Epithelial cell of esophagus (primary cell): Measurements from ENCODE around the gene TRIM77.
"Not testable (repeated sequence)": the region's sequence is repeated elsewhere in the genome, so short reads cannot be mapped to it uniquely, and the experiment has no call there.

Experiments used
- DNase-seq: peaks from one replicate; pipeline ENCODE4 v3.0.0; 2010; ENCODE audit warnings: low read depth
- H3K4me3 ChIP-seq: 2 replicates; pipeline ENCODE4 v1.5.1; 2011; ENCODE audit warnings: mild to moderate bottlenecking, low read length, control low read depth
- TF ChIP-seq, protein P1 (sequence below): IDR thresholded peaks from 2 replicates; pipeline ENCODE4 v1.5.1; 2011; ENCODE audit warnings: low read depth, mild to moderate bottlenecking, low read length, control low read depth, inconsistent platforms; ENCODE audit not compliant: insufficient read depth; ENCODE audit errors: missing control alignments

The TRIM77 gene

DNA sequence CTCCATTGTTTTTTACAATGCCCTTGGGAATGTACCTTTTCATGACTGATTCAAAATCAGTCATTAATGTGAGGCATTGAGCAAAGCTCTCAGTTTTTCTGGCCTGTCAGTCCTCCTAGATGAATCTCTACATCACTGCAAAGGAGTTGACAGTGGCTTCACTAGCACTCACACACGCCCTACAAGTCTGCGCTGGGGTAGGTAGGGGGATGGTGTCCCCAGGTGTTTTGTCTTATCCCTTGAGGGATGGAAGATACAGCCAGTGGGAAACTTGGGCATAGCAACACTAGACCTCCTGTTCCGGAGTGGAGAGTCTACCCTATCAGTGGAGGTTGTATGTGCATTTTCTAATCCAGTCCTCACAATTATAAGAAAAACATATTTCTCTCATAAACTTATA, 27.0 kb downstream of the TRIM77 start:
- no peak for DNase-seq
- TF ChIP-seq, protein P1, sequence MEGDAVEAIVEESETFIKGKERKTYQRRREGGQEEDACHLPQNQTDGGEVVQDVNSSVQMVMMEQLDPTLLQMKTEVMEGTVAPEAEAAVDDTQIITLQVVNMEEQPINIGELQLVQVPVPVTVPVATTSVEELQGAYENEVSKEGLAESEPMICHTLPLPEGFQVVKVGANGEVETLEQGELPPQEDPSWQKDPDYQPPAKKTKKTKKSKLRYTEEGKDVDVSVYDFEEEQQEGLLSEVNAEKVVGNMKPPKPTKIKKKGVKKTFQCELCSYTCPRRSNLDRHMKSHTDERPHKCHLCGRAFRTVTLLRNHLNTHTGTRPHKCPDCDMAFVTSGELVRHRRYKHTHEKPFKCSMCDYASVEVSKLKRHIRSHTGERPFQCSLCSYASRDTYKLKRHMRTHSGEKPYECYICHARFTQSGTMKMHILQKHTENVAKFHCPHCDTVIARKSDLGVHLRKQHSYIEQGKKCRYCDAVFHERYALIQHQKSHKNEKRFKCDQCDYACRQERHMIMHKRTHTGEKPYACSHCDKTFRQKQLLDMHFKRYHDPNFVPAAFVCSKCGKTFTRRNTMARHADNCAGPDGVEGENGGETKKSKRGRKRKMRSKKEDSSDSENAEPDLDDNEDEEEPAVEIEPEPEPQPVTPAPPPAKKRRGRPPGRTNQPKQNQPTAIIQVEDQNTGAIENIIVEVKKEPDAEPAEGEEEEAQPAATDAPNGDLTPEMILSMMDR = no peak
- no peak overlapping the region for H3K4me3 ChIP-seq

DNA sequence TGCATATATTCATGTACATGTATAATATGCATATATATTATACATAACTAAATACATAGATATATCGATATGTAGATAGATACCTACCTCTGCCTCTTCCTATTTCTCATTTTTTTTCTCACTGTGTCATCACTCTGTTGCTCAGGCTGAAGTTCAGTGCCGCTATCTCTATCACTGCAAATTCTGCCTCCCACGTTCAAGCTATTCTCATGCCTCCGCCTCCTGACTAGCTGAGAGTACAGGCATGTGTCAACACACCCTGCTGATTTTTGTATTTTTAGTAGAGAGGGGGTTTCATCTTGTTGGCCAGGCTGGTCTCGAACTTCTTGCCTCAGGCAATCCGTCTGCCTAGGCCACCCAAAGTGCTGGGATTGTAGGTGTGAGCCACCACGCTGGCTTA, 31.3 kb downstream of the TRIM77 start:
- H3K4me3 ChIP-seq, DNase-seq: not testable (repeated sequence)

DNA sequence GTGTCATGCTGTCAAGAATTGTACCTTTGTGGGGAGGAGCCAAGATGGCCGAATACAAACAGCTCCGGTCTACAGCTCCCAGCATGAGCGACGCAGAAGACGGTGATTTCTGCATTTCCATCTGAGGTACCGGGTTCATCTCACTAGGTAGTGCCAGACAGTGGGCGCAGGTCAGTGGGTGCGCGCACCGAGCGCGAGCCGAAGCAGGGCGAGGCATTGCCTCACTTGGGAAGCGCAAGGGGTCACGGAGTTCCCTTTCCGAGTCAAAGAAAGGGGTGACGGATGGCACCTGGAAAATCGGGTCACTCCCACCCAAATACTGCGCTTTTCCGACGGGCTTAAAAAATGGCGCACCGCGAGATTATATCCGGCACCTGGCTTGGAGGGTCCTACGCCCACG, 34.1 kb downstream of the TRIM77 start:
- not testable (repeated sequence) for H3K4me3 ChIP-seq, DNase-seq

DNA sequence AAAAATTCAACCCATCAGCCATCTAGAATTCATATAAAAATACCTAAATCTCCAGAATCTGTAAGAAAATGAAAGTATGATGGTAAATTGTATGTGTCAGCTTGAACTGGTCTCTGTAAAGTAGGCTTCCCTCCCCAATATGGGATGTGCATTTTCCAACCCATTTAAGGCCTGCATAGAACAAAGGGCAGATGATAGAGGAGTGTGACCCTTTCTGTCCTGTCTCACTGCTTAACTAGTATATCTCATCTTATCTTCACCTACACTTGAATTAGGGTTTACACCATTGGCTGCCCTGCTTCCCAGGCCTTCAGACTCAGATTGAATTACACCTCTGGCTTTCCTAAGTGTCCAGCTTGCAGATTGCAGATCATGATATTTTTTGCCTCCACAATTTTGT, 40.7 kb downstream of the TRIM77 start:
- DNase-seq, H3K4me3 ChIP-seq: not testable (repeated sequence)
